Measurements from ENCODE around the gene ZNF304.
A peak's percentile ranks its signal among the peaks of the same experiment; 100 is the strongest.

Gene ZNF304

DNA sequence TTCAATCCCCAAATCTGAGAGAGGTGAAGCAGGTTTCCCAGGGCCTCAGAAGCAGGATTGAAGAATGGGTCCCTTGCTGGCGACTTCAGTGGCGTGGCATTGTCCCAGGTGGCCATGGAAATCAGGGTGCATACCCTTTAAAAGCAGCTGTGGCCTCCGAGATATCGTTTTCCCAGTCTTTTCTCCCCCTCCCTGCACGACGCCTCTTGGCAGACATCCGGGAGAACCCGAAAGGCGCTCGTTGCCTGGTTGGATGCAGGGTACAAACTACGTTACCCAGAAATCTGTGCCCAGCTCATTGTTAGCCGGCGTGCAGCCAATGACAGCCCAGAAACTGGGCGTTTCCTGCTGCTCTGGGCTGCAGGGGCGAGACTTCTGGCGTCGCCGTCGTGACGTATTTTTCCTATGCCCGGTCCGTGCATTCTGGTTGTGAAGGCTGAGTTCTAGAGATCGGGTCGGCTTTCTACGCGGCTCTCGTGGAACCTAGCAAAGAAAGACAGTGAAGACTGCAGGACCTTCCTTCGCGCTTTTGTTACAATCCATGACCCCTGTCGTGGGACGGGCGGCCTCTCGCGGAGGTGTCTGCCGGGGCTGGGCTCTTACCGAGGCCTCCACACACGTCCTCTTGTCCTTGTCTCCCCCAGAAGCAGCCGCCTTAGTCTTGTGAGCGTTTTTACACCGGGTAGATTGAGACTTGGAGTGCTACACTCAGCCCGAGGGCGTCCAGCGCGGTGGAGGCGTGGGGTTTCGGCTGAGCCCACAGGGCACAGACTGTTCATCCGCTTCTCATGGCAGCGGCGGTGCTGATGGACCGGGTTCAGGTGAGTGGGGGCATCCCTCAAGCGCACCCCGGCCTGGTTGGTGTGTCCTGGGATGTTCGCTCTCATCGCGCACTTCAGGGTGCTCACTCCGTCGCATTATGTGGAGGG is at the start of gene ZNF304:
Gene ZNF304, plus strand, starts transcription at position 395 of the 929 bp plus-strand sequence. Its CDS starts 394 bp downstream, at position 789.
- peak; percentile 68 to 81 for DNase-seq (ENCODE audit: extremely low read depth in 1 of 2, low read depth in 1 of 2)

DNA sequence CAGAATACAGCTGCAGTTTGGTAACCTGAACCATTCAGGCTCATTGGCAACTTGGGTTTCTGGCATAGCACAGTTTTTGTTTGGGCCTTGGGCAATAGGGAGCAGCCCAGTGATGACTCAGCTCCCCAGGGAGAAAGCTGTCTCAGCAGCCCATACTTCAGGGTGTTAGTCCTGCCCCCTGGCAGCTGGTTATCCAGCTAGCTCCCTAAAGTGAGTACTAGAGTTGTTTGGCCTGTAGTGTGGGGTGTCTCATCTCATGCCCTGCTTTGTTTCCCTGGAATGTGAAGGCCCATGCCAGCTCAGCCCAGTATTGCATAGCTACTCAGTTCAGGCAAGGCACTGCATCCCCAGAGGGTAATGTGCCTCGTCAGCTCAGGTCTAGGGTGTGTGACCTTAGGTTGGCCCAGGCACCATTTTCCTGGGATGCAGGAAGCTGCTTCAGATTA is 49.0 kb upstream of the ZNF304 start:
- DNase-seq (ENCODE audit: extremely low read depth in 1 of 2, low read depth in 1 of 2): no peak

DNA sequence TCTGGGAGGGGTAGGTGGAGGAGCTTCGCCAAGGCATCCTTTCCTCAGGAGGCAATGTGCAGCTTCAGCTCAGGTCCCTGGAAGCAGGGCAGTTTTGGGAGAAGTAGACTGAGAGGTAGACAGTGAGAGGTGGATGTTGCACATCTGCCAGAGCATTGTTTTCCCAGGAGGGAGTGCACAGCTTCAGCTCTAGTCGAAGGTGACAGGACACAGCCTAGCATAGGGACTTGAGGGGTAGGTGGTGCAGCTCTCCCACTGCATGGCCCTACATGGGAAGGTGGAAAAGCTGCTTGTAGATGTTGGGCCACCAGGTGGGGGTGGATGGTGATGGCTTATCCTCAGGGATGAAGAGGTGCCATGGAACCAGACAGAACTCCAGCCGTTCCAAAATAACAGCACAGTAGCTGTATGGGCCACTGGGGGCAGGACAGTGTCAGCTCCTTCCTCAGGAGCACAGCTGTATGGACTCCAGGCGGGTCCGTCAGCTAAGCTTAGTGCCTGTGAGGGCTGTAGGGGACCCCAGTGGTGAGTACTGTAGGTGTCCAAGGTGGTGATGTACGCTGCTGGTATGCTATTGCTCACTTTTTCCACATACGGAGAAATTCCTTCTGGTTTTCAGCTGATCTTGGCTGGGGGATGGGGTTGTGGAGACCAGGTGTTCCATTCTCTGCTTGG is 48.2 kb upstream of the ZNF304 start:
- no peak for DNase-seq (ENCODE audit: extremely low read depth in 1 of 2, low read depth in 1 of 2)

- DNase-seq (ENCODE audit: extremely low read depth in 1 of 2, low read depth in 1 of 2): no peak
Observed at GRCh38 chr19:57305056-57305455, 46.0 kb upstream of the ZNF304 start.

DNA sequence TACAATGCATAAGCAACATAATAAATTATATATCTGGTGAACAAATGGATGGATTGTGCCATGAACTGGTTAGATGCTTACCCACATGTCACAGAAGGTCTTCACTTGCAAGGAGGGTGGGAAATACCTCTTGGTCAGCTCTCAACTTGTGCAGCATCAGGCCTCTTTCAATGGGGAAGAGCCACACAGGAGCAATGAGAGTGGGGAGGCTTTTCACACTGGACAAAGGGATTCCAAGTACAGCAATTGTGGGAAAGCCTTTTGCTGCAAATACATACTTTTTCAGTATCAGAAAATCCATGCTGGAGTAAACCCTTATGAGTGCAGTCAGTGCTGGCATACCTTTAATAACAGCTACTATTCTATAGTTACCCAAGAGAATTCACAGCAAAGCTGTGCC is 42.6 kb upstream of the ZNF304 start:
- no peak for DNase-seq (ENCODE audit: extremely low read depth in 1 of 2, low read depth in 1 of 2)

DNA sequence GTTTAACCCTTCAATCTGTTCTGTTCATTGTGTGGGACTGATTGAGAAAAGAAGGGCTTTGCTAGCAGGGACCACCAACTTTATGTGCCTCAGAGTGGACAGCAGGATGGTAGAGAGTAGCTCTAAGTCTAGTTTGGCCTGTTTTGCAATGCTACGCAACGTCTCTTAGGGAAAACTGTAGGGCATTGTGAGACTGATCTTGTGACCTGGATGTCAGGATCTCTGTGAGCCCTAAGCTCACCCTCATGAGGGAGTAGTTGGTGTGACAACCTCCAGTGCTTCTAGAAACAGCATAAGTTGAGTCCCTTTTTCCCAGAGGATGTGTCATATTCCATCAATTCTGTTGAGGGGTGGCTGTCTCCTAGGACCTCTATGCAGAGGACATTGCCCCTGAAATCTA is 40.3 kb upstream of the ZNF304 start:
- no peak for DNase-seq (ENCODE audit: extremely low read depth in 1 of 2, low read depth in 1 of 2)

GRCh38 chr19:57314146-57314545 is 36.9 kb upstream of the ZNF304 start:
- no peak for DNase-seq (ENCODE audit: extremely low read depth in 1 of 2, low read depth in 1 of 2)

DNA sequence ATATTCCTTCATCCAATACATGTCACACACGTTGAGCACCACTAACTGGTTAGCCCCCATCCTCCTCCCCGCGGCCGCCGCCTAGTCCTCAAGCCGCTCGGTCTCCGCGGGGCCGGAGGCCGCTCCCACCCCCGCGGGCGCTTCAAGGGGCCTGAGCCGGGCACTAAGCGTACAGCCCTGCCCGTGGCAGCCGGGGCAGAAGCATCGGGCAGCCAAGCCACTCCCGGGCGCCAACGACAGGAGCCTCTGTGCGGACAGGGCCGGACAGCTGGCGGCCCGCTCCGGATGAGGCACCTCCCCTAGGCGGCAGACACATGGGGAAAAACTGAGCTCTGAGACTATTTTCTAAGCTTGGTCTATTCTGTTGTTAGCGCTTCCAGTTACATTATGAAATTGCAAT is 33.6 kb upstream of the ZNF304 start:
- DNase-seq (ENCODE audit: extremely low read depth in 1 of 2, low read depth in 1 of 2): no peak

GRCh38 chr19:57319869-57320179 is 31.2 kb upstream of the ZNF304 start:
- no peak for DNase-seq (ENCODE audit: extremely low read depth in 1 of 2, low read depth in 1 of 2)

DNA sequence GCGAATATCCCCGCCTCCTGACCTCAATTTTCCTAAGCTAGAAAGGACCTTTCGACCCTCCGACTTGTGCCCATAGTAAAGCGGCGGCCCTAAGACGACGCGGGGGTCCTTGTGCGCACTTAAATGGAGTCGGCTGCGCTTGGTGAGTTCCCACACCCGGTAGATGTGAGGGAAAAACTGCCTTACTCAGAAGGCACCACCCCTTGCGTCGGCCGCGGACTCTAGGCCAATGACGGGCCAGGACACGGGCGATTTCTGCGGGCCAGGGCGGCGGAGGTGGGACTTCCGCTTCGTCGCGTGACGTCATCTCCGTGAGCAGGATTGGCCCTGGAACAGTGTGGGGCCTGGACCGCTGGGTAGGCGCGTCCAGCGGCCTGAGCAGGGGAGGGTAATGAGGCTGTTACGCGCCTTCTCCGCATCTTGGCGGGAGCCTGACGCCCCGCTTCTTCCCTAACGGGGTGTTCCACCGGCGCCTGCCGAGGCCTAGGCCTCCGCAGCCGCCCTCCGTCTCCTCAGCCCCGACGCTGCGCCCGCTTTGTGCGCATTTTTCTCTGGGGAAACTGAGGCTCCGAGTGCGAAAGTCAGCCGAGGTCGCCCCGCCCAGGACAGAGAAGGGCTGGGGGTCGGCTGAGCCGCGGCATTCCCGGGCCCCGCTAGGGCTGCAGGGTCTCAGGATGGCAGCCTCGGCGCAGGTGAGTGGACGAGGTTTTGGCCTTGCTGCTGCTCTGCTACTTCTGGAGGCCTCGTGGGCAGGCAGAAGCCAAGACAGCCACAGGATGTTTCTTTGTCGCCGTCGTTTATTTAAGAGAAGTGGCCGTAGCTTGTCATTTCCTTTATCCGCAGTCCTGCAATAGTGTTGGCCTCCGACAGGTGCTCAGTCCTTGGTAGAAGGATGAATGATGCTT is 30.6 kb upstream of the ZNF304 start, which contains the start of gene ZNF543:
Gene ZNF543, plus strand, starts transcription at position 293 of the 905 bp plus-strand sequence. Its CDS starts 382 bp downstream, at position 675.
- DNase-seq (ENCODE audit: extremely low read depth in 1 of 2, low read depth in 1 of 2): peak; percentile 84 to 89

GRCh38 chr19:57321116-57321515 is 30.0 kb upstream of the ZNF304 start:
- no peak for DNase-seq (ENCODE audit: extremely low read depth in 1 of 2, low read depth in 1 of 2)

GRCh38 chr19:57321751-57322150 is 29.3 kb upstream of the ZNF304 start:
- no peak for DNase-seq (ENCODE audit: extremely low read depth in 1 of 2, low read depth in 1 of 2)

DNA sequence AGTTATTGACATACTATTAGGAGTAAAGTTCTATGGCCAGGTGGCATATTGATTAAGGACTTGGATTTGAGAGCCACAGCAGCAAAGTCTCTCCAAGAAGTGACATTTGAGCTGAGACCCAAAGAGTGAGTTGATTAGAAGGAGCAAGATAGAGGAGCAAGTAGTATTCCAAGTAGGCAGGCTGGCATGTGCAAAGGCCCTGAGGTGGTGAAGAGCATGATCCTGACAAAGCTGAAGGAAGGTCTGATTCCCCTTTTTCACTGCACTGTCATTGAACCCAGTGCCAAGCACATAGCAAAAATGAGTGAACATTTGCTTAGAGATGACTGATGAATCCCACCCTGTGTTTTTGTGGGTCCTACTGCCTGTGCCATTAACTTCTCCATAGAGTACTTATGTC is 26.1 kb upstream of the ZNF304 start:
- no peak for DNase-seq (ENCODE audit: extremely low read depth in 1 of 2, low read depth in 1 of 2)

GRCh38 chr19:57327993-57328392 is 23.1 kb upstream of the ZNF304 start:
- DNase-seq (ENCODE audit: extremely low read depth in 1 of 2, low read depth in 1 of 2): no peak

GRCh38 chr19:57334191-57334590 is 16.9 kb upstream of the ZNF304 start:
- DNase-seq (ENCODE audit: extremely low read depth in 1 of 2, low read depth in 1 of 2): no peak

GRCh38 chr19:57338877-57339276 is 12.2 kb upstream of the ZNF304 start:
- no peak for DNase-seq (ENCODE audit: extremely low read depth in 1 of 2, low read depth in 1 of 2)

DNA sequence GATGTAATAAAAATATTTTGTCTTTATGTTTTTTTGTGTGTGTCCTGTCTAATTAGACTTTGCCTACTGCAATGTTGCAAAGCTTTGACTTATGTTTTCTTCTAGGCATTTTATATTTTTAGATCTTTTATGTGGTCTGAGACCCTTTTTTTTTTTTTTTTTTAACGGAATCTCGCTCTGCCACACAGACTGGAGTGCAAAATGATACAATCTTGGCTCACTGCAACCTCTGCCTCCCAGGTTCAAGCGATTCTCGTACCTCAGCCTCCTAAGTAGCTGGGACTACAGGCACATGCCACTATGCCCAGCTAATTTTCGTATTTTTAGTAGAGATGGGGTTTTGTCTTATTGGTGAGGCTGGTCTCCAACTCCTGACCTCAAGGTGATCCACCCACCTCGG is 8.5 kb upstream of the ZNF304 start:
- DNase-seq (ENCODE audit: extremely low read depth in 1 of 2, low read depth in 1 of 2): no peak

GRCh38 chr19:57348136-57348535 is 2.9 kb upstream of the ZNF304 start:
- no peak for DNase-seq (ENCODE audit: extremely low read depth in 1 of 2, low read depth in 1 of 2)

DNA sequence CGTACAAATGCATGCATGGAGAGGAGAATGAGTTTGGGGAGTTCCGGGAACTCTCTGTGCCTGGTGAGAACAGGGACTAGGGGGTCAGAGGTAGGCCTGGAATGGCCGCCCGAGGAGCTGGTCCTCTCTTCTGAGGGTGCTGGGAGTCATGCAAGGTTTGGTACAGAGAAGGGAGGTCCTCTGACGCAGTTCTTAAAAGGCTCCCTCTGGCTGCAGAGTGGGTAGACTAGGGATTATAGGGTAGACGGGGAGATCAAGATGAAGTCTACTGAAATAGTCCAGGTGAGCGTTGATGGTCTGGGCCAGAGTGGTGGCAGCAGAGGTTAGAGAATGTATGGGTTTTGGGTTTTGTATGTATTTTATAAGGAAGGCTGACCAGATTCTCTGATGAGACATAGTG is 796 bp downstream of the ZNF304 start:
- no peak for DNase-seq (ENCODE audit: extremely low read depth in 1 of 2, low read depth in 1 of 2)

DNA sequence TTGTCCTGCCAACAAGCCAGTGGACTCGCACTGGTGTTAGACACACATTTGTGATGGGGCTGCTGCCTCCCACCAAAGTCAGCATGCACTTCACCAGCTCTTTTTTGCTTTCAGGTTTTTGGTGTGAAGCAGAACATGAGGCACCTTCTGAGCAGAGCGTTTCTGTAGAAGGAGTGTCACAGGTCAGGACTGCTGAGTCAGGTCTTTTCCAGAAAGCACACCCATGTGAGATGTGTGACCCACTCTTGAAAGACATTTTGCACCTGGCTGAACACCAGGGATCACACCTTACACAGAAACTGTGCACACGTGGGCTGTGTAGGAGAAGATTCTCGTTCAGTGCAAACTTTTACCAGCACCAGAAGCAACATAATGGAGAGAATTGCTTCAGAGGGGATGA is 4.8 kb downstream of the ZNF304 start:
- no peak for DNase-seq (ENCODE audit: extremely low read depth in 1 of 2, low read depth in 1 of 2)

GRCh38 chr19:57357406-57357805 is 6.3 kb downstream of the ZNF304 start:
- no peak for DNase-seq (ENCODE audit: extremely low read depth in 1 of 2, low read depth in 1 of 2)

Measured in stimulated activated CD8-positive, alpha-beta memory T cell treated with anti-CD3 and anti-CD28 coated beads, Interleukin-7, amount 100 ng/mL, for 48 hours (primary cell).